Neuron (in vitro differentiated cells): ENCODE data around the gene RAB39A.
"Not testable (repeated sequence)": the region's sequence is repeated elsewhere in the genome, so short reads cannot be mapped to it uniquely, and the experiment has no call there.

Experiments used
- H2AFZ ChIP-seq: one replicate; pipeline ENCODE4 v1.6.1; 2013; ENCODE audit warnings: low read depth, mild to moderate bottlenecking, inconsistent platforms, low read length, moderate library complexity
- H3K27me3 ChIP-seq: one replicate; pipeline ENCODE4 v1.6.1; 2013; ENCODE audit warnings: low read length; ENCODE audit not compliant: insufficient read depth
- H3K36me3 ChIP-seq: one replicate; pipeline ENCODE4 v1.6.1; 2013; ENCODE audit warnings: low read length; ENCODE audit not compliant: insufficient read depth
- H3K4me1 ChIP-seq: one replicate; pipeline ENCODE4 v1.6.1; 2013; ENCODE audit warnings: low read length; ENCODE audit not compliant: insufficient read depth
- H3K4me3 ChIP-seq: 2 replicates; pipeline ENCODE4 v1.5.1; 2013; ENCODE audit warnings: mild to moderate bottlenecking, low read length, moderate library complexity
- H3K9me3 ChIP-seq: one replicate; pipeline ENCODE4 v1.6.1; 2013; ENCODE audit warnings: low read length

RAB39A gene, protein sequence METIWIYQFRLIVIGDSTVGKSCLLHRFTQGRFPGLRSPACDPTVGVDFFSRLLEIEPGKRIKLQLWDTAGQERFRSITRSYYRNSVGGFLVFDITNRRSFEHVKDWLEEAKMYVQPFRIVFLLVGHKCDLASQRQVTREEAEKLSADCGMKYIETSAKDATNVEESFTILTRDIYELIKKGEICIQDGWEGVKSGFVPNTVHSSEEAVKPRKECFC

DNA sequence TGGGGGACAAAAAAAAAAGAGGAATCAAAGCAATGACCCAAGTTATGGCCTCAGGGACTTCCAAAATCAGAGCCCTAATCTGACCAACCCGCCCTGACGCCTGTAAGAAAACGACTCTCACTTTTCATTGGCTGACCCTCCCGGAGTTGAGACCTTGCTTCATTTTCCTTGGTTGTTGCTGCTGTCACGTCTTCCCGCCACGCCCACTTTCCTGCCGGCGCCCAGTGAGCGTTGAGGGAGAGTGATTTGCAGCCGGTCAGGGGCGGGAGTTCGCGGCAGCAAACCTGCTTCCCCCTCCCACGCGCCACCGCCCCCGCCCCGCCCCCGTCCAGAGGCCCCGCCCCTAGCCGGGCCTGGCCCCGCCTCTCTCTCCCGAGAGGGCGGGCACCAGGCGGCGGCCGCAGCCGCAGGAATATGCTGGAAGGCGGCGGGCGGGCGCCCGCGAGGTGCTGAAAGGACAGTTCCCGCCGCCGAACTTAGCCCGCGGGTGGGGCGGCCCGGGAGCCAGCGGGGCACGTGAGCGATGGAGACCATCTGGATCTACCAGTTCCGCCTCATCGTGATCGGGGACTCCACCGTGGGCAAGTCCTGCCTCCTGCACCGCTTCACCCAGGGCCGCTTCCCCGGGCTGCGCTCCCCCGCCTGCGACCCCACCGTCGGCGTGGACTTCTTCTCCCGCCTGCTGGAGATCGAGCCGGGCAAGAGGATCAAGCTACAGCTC lies at the start of gene RAB39A:
TSS of gene RAB39A (plus strand) at position 403 of the 721 bp plus-strand sequence. CDS start at position 524, 121 bp downstream.
- Histone ChIP-seq H3K4me3 (peak within 1 kb of the TSS; percentile 99), H3K36me3 (peaks cover 3% of the 10 kb centered on the region), H3K9me3 (no peaks in the 10 kb centered on the region), H3K27me3 (peaks cover under 1% of the 10 kb centered on the region), H2AFZ (peak within 1 kb of the TSS; percentile 100), H3K4me1 (peaks cover 13% of the 10 kb centered on the region)

DNA sequence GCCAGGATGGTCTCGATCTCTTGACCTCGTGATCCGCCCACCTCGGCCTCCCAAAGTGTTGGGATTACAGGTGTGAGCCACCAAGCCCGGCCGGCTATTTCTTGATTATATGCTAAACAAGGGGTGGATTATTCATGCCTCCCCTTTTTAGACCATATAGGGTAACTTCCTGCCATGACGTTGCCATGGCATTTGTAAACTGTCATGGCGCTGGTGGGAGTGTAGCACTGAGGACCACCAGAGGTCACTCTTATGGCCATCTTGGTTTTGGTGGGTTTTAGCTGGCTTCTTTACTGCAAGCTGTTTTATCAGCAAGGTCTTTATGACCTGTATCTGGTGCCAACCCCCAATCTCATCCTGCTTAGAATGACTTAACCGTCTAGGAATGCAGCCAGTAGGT lies 46.8 kb upstream of the RAB39A start:
- H3K27me3 ChIP-seq, H2AFZ ChIP-seq, H3K4me3 ChIP-seq, H3K9me3 ChIP-seq, H3K36me3 ChIP-seq, H3K4me1 ChIP-seq: not testable (repeated sequence)

DNA sequence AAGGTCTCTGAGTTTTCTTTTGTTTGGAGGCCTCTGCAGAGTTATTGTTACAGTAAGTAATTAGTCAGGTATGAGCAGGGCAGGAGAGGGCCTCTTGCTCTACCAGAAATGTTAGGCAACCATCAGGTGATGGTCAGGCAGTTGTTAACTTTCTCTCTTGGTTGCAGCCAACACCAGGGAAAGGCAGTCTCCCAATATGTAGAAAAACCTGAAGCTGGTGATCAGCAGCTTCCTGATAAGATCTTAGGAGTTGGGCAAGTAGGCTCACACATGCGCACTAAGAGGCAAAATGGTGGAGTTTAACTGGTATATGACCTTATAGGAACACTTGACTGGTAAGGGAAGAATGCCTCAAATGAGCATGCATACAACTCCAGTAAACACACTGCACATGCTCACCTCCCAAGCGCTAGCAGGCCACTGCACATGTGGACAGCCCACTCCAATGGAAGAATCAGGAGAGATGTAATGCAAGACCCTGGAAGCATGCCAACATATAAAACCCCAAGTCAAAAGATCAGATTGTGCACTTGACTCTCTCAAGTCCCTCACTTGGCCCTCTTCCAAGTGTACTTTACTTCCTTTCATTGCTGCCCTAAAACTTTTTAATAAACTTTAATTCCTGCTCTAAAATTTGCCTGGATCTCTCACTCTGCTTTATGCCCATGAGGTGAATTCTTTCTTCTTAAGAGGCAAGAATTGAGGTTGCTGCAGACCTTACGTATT lies 46.0 kb upstream of the RAB39A start:
- Histone ChIP-seq H3K27me3 (no peaks in the 10 kb centered on the region), H2AFZ (no peak overlapping the region), H3K9me3 (no peaks in the 10 kb centered on the region), H3K36me3 (no peaks in the 10 kb centered on the region), H3K4me3 (no peak overlapping the region), H3K4me1 (no peaks in the 10 kb centered on the region)

DNA sequence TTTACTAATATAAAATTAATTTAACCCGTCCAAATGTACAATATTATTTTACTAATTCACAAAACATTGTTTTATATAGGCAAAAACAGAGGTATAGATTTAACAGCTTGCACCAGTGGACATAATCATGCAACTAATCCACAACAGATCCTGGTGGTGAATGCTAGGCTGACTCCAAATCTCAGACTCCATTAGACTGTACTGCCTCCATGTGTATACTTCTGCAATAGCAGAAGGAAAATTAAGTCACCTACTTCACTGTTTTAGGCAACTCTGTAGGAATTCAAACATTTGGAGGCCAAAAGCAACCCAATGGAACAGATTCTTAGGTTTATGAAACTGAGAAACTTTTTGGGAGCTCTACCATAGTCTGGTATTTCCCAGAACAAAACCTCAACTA lies 30.0 kb upstream of the RAB39A start:
- no peak overlapping the region for H2AFZ ChIP-seq
- H3K4me3 ChIP-seq, result no peak overlapping the region
- peaks cover 1% of the 10 kb centered on the region for H3K4me1 ChIP-seq
- H3K27me3 ChIP-seq, result no peaks in the 10 kb centered on the region
- no peaks in the 10 kb centered on the region for H3K9me3 ChIP-seq
- H3K36me3 ChIP-seq, result no peaks in the 10 kb centered on the region

DNA sequence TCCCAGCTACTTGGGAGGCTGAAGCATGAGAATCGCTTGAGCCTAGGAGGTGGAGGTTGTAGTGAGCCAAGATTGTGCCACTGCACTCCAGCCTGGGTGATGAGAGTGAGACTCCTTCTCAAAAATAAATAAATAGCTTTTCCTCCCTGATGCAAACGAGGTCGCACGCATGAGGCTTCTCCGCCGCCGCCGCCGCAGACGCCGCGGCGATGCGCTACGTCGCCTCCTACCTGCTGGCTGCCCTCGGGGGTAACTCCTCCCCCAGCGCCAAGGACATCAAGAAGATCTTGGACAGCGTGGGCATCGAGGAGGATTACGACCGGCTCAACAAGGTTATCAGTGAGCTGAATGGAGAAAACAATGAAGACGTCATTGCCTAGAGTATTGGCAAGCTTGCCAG lies 20.0 kb upstream of the RAB39A start:
- Histone ChIP-seq H3K27me3 (no peaks in the 10 kb centered on the region), H3K4me3 (no peak overlapping the region), H2AFZ (no peak overlapping the region), H3K9me3 (peaks cover 2% of the 10 kb centered on the region), H3K36me3 (no peaks in the 10 kb centered on the region), H3K4me1 (peaks cover under 1% of the 10 kb centered on the region)

DNA sequence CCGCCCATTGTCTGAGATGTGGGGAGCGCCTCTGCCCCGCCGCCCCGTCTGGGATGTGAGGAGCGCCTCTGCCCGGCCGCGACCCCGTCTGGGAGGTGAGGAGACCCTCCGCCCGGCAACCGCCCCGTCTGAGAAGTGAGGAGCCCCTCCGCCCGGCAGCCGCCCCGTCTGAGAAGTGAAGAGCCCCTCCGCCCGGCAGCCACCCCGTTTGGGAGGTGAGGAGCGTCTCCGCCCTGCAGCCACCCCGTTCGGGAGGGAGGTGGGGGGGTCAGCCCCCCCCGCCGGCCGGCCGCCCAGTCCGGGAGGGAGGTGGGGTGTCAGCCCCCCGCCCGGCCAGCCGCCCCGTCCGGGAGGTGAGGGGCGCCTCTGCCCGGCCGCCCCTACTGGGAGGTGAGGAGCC lies 15.8 kb upstream of the RAB39A start:
- not testable (repeated sequence) for H2AFZ ChIP-seq, H3K36me3 ChIP-seq, H3K4me3 ChIP-seq, H3K4me1 ChIP-seq, H3K27me3 ChIP-seq, H3K9me3 ChIP-seq

DNA sequence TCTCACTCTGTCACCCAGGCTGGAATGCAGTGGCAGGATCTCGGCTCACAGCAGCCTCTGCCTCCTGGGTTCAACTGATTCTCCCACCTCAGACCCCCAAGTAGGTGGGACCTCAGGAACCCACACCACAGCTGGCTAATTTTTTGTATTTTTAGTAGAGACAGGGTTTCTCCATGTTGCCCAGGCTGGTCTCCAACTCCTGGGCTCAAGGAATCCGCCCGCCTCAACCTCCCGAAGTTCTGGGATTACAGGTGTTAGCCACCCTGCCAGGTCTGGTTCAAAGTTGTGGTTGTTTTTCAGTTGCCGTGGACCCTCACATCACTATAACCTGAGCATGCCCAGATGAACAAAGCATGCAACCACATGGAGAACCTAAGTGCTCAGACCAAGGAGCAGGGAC lies 13.0 kb upstream of the RAB39A start:
- Histone ChIP-seq H3K9me3 (no peaks in the 10 kb centered on the region), H3K4me1 (peaks cover 9% of the 10 kb centered on the region), H3K4me3 (no peak overlapping the region), H3K27me3 (no peaks in the 10 kb centered on the region), H2AFZ (no peak overlapping the region), H3K36me3 (no peaks in the 10 kb centered on the region)

DNA sequence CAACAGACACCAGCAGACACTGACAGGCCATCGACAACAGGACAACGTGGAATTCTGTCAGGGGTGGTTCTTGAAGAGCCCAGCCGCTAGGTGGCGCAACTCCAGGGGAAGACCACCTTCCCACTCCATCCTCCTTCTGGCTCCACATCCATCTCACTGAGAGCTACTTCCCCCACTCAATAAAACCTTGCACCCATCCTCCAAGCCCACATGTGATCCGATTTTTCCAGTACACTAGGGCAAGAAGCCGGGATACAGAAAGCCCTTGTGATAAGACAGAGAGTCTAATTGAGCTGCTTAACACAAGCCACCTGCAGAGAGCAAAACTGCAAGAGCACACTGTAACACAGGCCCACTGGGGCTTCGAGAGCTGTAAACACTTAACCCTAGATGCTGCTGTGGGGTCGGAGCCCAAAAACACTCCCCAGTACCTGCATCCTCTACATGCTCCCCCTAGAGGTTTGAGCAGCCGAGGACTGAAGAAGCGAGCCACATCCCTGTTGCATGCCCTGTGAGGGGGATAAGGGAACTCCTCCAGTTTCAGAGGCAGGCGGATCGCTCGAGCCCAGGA lies 11.5 kb upstream of the RAB39A start:
- Histone ChIP-seq H3K36me3 (no peaks in the 10 kb centered on the region), H2AFZ (no peak overlapping the region), H3K4me1 (peaks cover 9% of the 10 kb centered on the region), H3K9me3 (no peaks in the 10 kb centered on the region), H3K4me3 (no peak overlapping the region), H3K27me3 (no peaks in the 10 kb centered on the region)

DNA sequence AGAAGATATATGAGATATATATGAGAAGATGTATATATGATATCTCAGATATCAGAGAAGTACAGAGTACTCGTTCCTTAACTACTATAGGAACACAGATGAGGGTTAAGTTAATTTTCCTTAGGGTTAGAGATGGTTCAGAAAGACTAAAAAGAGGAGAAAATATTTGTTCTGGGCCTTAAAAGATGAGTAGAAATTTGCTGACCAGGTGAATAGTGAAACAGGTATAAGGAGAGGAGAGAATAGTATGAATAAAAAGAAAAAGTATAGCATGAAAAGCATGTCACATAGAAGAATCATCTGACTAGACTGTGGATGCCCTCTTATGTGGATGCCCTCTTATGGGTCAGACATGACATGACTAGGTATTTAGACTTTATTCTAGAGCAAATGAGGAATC lies 6.3 kb upstream of the RAB39A start:
- no peaks in the 10 kb centered on the region for H3K36me3 ChIP-seq
- H3K27me3 ChIP-seq, result peaks cover 5% of the 10 kb centered on the region
- H3K4me3 ChIP-seq, result no peak overlapping the region
- no peaks in the 10 kb centered on the region for H3K9me3 ChIP-seq
- H2AFZ ChIP-seq, result no peak overlapping the region
- H3K4me1 ChIP-seq, result no peaks in the 10 kb centered on the region

DNA sequence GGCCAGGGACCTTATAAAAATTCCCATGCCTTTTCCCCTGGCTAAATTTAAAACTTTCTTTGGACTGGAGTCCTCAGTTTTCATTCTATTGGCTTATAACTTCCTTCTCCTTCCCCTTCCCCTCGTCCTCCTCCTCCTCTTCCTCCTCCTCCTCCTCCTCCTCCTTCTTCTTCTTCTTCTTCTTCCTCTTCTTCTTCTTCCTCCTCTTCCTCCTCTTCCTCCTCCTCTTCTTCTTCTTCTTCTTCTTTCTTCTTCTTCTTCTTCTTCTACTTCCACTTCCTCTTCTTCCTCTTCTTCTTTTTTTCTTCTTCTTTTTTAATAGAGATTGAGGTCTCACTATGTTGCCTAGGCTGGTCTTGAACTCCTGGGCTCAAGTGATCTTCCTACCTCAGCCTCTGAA lies 4.7 kb upstream of the RAB39A start:
- not testable (repeated sequence) for H3K36me3 ChIP-seq, H3K4me1 ChIP-seq, H3K4me3 ChIP-seq, H2AFZ ChIP-seq, H3K27me3 ChIP-seq, H3K9me3 ChIP-seq

DNA sequence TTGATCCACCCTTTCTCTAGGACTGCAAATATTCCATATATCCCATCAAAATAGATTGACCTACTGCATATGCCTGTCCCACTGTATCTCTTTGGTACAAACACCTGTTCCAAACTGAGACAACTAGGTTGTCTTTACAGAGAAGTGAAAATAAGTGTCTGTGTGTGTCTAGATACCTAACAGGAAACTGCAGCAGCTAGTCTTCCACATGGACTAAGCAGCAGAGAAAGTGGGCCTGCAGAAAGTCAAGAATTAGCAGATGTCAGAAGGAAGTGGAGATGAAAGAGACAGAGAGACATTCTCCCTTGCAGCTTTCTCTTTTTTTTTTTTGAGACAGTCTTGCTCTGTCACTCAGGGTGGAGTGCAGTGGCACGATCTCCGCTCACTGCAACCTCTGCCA lies 3.9 kb upstream of the RAB39A start:
- H2AFZ ChIP-seq, result no peak overlapping the region
- H3K27me3 ChIP-seq, result peaks cover 5% of the 10 kb centered on the region
- peaks cover 3% of the 10 kb centered on the region for H3K4me1 ChIP-seq
- no peaks in the 10 kb centered on the region for H3K9me3 ChIP-seq
- no peaks in the 10 kb centered on the region for H3K36me3 ChIP-seq
- H3K4me3 ChIP-seq, result no peak overlapping the region

DNA sequence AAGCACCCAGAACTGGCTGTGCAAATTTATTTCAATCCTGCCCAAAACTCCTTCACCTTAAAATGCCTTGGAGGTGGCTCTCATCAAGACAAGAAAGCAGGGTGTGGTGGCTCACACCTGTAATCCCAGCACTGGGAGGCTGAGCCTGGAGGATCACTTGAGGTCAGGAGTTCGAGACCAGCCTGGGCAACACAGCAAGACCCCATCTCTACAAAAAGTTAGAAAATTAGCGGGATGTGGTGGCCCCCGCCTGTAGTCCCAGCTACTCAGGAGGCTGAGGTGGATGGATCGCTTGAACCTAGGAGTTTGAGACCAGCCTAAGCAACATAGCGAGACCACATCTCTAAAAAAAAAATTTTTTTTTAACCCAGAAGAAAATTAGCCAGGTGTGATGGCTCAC lies 689 bp upstream of the RAB39A start:
- peak overlapping the region; percentile 70 for H3K4me3 ChIP-seq
- no peaks in the 10 kb centered on the region for H3K9me3 ChIP-seq
- H3K27me3 ChIP-seq, result peaks cover 5% of the 10 kb centered on the region
- H3K4me1 ChIP-seq, result peaks cover 13% of the 10 kb centered on the region
- H2AFZ ChIP-seq, result no peak overlapping the region
- H3K36me3 ChIP-seq, result peaks cover 3% of the 10 kb centered on the region

DNA sequence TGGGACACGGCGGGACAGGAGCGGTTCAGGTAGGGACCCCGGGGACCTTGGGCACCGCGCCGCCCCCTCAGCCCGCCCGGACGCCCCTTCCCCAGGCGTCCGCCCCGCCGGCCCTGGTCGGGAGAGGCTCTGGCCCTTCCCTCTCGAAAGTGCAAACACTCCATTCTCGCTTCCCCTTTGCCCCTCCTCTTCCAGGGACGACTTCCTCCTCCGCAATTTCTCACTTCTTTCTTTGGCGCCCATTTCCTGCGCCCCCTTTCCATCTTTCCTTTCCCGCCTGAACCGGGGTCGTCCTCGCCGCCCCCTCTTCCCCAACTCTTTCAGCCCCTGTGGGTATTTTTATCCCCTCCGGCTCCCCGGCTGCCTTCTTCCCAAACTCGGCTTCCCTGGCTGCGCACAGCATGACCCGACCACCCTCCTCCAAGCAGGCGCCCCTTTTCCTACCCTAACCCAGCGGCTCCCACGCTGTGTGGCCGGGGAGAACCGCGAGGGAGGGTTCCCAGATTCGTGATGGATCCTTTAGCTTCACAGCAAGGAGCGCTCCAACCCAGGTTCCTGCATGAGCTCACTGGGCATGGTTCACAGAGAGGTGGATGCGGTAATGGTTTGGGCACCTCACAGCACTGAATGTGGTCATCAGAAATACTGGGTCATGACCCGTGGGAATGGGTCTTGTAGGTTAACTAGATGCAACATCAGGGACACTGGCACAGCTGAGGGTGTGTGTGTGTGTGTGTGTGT lies 689 bp downstream of the RAB39A start:
- peak overlapping the region; percentile 99 for H3K4me3 ChIP-seq
- H3K27me3 ChIP-seq, result no peaks in the 10 kb centered on the region
- peak overlapping the region; percentile 100 for H2AFZ ChIP-seq
- H3K4me1 ChIP-seq, result peaks cover 13% of the 10 kb centered on the region
- no peaks in the 10 kb centered on the region for H3K9me3 ChIP-seq
- H3K36me3 ChIP-seq, result peaks cover 3% of the 10 kb centered on the region
